IMR-90 (cell line): ENCODE data around the gene TBCD.

ENCODE experiments used
- BHLHE40 ChIP-seq: fragments of 150-350 bp; IDR thresholded peaks from 2 replicates; pipeline ENCODE4 v1.6.1; 2016; ENCODE audit warnings: mild to moderate bottlenecking, low read depth, low read length
- CEBPB ChIP-seq: IDR thresholded peaks from 2 replicates; pipeline ENCODE4 v1.6.1; 2012; ENCODE audit warnings: low read depth, low read length, improper control_type of control experiment
- ELK1 ChIP-seq: fragments of 150-350 bp; IDR thresholded peaks from 2 replicates; pipeline ENCODE4 v1.6.1; 2016; ENCODE audit warnings: low read depth, mild to moderate bottlenecking, low read length, moderate library complexity, borderline replicate concordance
- FOS ChIP-seq: fragments of 150-350 bp; IDR thresholded peaks from 2 replicates; pipeline ENCODE4 v1.6.1; 2016; ENCODE audit warnings: low read depth, low read length
- MAFK ChIP-seq: IDR thresholded peaks from 2 replicates; pipeline ENCODE4 v1.6.1; 2012; ENCODE audit warnings: low read depth, low read length, improper control_type of control experiment
- MAZ ChIP-seq: IDR thresholded peaks from 2 replicates; pipeline ENCODE4 v1.6.1; 2012; ENCODE audit warnings: low read depth, mild to moderate bottlenecking, low read length, improper control_type of control experiment, moderate library complexity, borderline replicate concordance
- MXI1 ChIP-seq: IDR thresholded peaks from 2 replicates; pipeline ENCODE4 v1.6.1; 2012; ENCODE audit warnings: low read depth, mild to moderate bottlenecking, low read length, moderate library complexity, borderline replicate concordance
- NFE2L2 ChIP-seq: fragments of 150-350 bp; IDR thresholded peaks from 2 replicates; pipeline ENCODE4 v1.6.1; 2016; ENCODE audit warnings: low read depth, mild to moderate bottlenecking, low read length
- POLR2A ChIP-seq: IDR thresholded peaks from 2 replicates; pipeline ENCODE4 v1.6.1; 2012; ENCODE audit warnings: mild to moderate bottlenecking, low read depth, low read length
- RAD21 ChIP-seq: IDR thresholded peaks from 2 replicates; pipeline ENCODE4 v1.6.1; 2012; ENCODE audit warnings: low read length, improper control_type of control experiment
- RCOR1 ChIP-seq: IDR thresholded peaks from 2 replicates; pipeline ENCODE4 v1.6.1; 2012; ENCODE audit warnings: mild to moderate bottlenecking, low read length, improper control_type of control experiment; ENCODE audit not compliant: insufficient replicate concordance
- SMC3 ChIP-seq: fragments of 150-350 bp; IDR thresholded peaks from 2 replicates; pipeline ENCODE4 v1.6.1; 2016; ENCODE audit warnings: low read depth, mild to moderate bottlenecking, antibody characterized with exemption, low read length, moderate library complexity
- TF ChIP-seq, protein P1 (sequence below): fragments of 150-350 bp; IDR thresholded peaks from 2 replicates; pipeline ENCODE4 v1.6.1; 2017; ENCODE audit warnings: mild to moderate bottlenecking, antibody characterized with exemption, low read length, low read depth
- TF ChIP-seq, protein P2 (sequence below): conservative IDR thresholded peaks from 2 replicates; pipeline ENCODE4 v1.5.1; 2012; ENCODE audit warnings: mild to moderate bottlenecking, low read depth, low read length, improper control_type of control experiment

- TF ChIP-seq, protein P1, sequence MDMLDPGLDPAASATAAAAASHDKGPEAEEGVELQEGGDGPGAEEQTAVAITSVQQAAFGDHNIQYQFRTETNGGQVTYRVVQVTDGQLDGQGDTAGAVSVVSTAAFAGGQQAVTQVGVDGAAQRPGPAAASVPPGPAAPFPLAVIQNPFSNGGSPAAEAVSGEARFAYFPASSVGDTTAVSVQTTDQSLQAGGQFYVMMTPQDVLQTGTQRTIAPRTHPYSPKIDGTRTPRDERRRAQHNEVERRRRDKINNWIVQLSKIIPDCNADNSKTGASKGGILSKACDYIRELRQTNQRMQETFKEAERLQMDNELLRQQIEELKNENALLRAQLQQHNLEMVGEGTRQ = no peak
- no peak for TF ChIP-seq CEBPB
- no peak; the same call in 1 of the 2 replicates for TF ChIP-seq POLR2A
- TF ChIP-seq RCOR1 = no peak
- TF ChIP-seq, protein P2, sequence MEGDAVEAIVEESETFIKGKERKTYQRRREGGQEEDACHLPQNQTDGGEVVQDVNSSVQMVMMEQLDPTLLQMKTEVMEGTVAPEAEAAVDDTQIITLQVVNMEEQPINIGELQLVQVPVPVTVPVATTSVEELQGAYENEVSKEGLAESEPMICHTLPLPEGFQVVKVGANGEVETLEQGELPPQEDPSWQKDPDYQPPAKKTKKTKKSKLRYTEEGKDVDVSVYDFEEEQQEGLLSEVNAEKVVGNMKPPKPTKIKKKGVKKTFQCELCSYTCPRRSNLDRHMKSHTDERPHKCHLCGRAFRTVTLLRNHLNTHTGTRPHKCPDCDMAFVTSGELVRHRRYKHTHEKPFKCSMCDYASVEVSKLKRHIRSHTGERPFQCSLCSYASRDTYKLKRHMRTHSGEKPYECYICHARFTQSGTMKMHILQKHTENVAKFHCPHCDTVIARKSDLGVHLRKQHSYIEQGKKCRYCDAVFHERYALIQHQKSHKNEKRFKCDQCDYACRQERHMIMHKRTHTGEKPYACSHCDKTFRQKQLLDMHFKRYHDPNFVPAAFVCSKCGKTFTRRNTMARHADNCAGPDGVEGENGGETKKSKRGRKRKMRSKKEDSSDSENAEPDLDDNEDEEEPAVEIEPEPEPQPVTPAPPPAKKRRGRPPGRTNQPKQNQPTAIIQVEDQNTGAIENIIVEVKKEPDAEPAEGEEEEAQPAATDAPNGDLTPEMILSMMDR = no peak
- no peak for TF ChIP-seq MAFK
- TF ChIP-seq NFE2L2 = no peak
- TF ChIP-seq SMC3 = no peak
- TF ChIP-seq RAD21 = no peak
- TF ChIP-seq BHLHE40 = no peak
- TF ChIP-seq ELK1 = no peak
- no peak for TF ChIP-seq FOS
- no peak for TF ChIP-seq MAZ
- no peak for TF ChIP-seq MXI1
Observed at GRCh38 chr17:82743344-82744219, 8.3 kb upstream of the TBCD start.
